Measurements from ENCODE around the gene SYAP1. TPM values are rescaled to one million over a fixed set of nuclear protein-coding genes. Genes with fewer than 3 reads are reported as not detected.
A peak's percentile ranks its signal among the peaks of the same experiment; 100 is the strongest.
"Not testable (repeated sequence)": the region's sequence is repeated elsewhere in the genome, so short reads cannot be mapped to it uniquely, and the experiment has no call there.

SYAP1 gene
- total RNA-seq, 1 donor from 2014 or later, result 30.4 TPM

- no peak for DNase-seq (ENCODE audit: low read depth in 2 of 2)
Observed at GRCh38 chrX:16725072-16725471, 5.7 kb downstream of the SYAP1 start.

DNA sequence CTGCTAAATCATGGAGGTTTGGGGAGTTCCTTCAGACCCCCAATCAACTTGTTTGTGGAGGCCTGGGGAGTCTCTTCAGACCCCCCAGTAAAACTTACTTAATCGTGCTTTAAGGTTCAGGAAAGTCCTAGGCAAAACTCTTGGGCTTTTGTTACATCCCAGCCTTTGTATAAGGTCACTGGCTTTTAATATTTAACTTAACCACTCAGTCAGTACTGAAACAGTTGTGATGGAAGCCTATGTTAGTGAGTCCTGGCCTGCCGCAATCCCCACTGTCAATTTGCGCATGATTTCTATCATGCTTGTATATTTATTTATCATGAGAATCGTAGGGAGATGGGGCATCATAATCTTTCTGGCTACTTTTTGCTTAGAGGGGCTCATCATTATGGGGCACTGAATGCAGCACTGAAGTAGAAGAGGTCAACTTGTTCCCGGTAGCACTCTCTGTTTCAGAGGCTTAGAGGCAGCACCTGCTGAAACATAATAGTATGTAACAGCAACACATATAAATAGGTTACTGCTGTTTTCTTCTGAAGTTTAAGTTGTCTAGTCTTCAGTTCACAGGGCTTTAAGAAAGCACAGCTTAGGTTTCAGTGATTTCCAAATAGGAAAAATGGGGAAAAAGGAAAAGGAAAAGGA lies 7.1 kb downstream of the SYAP1 start:
- DNase-seq (ENCODE audit: low read depth in 2 of 2), result not testable (repeated sequence)

- DNase-seq (ENCODE audit: low read depth in 2 of 2), result no peak
Observed at GRCh38 chrX:16727637-16728036, 8.2 kb downstream of the SYAP1 start.

- no peak for DNase-seq (ENCODE audit: low read depth in 2 of 2)
Observed at GRCh38 chrX:16730450-16730849, 11.0 kb downstream of the SYAP1 start.

GRCh38 chrX:16733013-16733412 lies 13.6 kb downstream of the SYAP1 start:
- peak in 1 of 2 donors; percentile 22 for DNase-seq (ENCODE audit: low read depth in 2 of 2)

DNA sequence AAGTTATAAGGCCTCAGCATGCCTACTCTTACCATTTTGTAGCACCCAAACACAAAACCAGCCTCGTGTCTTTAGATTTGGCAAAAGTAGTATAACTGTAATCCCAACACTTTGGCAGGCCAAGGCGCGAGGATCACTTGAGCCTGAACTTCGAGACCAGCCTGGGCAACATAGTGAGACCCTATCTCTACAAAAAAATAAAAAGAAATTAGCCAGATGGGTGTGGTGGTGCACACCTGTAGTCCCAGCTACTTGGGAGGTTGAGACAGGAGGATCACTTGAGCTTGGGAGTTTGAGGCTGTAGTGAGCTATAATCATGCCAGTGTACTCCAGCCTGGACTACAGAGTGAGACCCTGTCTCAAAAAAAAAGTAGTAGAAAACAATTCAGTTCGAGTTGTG lies 17.6 kb downstream of the SYAP1 start:
- DNase-seq (ENCODE audit: low read depth in 2 of 2), result no peak

GRCh38 chrX:16739574-16739973 lies 20.2 kb downstream of the SYAP1 start:
- DNase-seq (ENCODE audit: low read depth in 2 of 2), result no peak

DNA sequence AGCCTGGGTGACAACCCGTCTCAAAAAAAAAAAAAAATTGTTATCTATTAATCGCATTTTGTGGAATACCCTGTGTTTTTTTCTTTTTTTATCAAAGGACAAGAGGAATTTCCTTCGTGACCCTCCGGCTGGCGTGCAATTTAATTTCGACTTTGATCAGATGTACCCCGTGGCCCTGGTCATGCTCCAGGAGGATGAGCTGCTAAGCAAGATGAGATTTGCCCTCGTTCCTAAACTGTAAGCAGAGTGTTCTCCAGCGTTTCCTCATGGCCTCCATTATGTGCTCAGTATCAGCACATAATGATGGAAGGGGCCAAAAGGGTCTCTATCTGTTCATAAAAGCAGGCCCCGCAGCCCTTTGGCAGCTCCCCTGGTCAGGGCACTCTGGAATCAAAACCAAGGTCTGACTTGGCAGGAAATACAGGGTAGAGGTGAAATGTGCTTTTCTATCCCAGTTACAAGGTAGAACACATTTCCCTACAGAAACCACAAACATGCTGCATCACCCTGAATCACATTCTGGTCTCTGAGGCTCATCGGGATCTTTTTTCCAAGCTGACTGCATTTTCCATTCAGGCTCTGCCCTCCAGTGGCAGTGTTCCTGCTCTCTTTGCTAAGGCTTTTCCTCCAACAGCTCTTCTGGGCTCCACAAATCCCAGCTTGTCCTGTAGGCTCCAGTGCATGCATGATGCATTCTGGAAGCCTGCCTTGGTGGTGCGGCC lies 24.4 kb downstream of the SYAP1 start:
- DNase-seq (ENCODE audit: low read depth in 2 of 2), result no peak

DNA sequence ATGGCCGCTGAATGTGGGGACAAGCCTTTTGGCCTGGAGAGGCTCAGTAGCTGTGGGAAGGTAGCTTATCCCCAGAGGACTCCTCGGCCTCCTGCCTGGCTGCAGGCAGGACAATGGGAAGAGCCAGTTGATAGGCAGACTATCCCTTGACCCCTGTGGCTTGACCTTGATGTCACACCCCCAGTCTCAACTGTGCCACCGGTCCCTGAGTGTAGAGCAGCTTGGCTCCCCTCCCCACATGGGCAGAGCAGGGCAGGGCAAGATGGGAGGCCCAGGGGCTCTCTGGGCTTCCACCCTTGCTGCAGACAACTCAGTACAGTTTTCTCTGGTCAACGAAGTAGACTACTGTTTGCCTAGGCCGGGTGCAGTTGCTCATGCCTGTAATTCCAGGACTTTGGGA lies 25.7 kb downstream of the SYAP1 start:
- DNase-seq (ENCODE audit: low read depth in 2 of 2), result no peak

GRCh38 chrX:16745659-16746058 lies 26.2 kb downstream of the SYAP1 start:
- no peak for DNase-seq (ENCODE audit: low read depth in 2 of 2)

DNA sequence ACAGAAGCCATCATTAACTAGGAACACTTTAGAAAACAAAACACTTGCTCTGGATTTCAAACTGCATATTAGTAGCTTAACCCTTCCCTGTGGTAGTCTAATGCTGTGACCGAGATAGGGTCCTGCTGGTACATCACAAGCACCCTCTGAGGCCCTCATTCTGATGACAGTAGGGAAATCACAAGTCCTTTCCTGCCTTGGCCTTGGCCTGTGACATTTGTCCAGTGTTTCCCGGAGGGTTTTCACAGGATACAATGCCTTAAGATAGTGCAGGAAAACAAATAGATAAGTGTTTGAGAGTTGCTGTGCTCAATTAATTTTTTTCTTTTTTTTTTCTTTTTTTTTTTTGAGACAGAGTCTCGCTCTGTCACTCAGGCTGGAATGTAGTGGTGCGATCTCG lies 29.0 kb downstream of the SYAP1 start:
- no peak for DNase-seq (ENCODE audit: low read depth in 2 of 2)

GRCh38 chrX:16750136-16750535 lies 30.7 kb downstream of the SYAP1 start:
- no peak for DNase-seq (ENCODE audit: low read depth in 2 of 2)

- no peak for DNase-seq (ENCODE audit: low read depth in 2 of 2)
Observed at GRCh38 chrX:16754019-16754418, 34.6 kb downstream of the SYAP1 start.

DNA sequence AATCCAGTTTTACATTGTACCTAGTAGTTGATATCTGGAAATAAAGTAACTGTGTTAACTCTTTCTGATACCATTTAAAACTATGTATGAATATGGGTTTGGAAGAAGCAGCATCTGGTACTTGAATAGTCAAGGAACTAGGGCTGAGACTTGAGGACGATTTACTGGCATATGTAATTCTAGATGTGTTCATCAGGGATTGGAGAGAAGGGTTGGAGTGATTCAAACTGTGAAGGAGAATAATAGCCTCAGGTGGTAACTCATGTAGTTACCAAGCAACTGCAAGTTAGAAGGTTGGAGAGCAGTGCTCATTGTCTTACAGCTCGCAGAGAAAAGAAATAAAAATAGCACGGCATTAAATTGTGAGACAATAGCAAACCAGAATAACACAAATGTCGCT lies 37.3 kb downstream of the SYAP1 start:
- no peak for DNase-seq (ENCODE audit: low read depth in 2 of 2)

GRCh38 chrX:16761500-16761899 lies 42.1 kb downstream of the SYAP1 start:
- not testable (repeated sequence) for DNase-seq (ENCODE audit: low read depth in 2 of 2)

DNA sequence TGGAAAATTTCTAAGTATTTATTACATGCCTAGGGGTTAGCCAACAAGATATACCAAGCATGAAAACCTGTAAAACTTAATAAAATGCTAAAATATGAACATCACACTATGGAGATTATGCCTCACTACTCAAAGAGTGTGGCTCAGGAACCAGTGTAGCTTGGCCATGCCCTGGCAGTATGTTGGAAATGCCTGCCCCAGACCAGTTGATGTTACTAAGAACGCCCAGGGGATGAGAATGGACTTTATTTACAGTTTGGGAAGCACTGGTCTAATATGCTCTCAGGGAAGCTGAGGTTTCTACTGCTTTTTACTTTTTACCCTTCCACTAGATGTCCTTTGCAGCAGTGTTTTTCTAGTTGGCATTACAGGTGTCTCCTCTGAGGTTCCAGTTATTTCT lies 43.2 kb downstream of the SYAP1 start:
- DNase-seq (ENCODE audit: low read depth in 2 of 2), result no peak

- DNase-seq (ENCODE audit: low read depth in 2 of 2), result no peak
Observed at GRCh38 chrX:16765594-16765993, 46.2 kb downstream of the SYAP1 start.

GRCh38 chrX:16770970-16771482 lies 51.6 kb downstream of the SYAP1 start:
- no peak for DNase-seq (ENCODE audit: low read depth in 2 of 2)

- peak in 1 of 2 donors; percentile 11 for DNase-seq (ENCODE audit: low read depth in 2 of 2)
Observed at GRCh38 chrX:16771483-16772398, 52.3 kb downstream of the SYAP1 start.

- no peak for DNase-seq (ENCODE audit: low read depth in 2 of 2)
Observed at GRCh38 chrX:16772460-16772859, 53.0 kb downstream of the SYAP1 start.

DNA sequence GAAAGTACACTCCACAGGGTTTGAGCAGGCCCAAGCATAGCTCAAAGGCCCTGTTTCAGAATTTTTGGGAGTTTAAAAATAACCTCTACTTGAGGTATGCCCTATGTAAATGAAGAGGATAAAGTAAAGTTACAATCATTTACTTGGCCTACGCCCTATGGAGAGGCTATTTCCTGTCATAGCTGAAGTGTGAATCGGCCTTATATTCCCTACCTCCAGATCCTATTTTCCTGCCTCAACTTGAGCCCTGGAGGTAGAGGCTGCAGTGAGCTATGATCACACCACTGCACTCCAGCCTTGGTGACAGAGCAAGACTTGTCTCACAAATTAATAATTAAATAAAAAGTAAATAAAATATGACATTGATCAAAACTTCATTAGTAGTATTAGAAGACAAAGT lies 55.3 kb downstream of the SYAP1 start:
- DNase-seq (ENCODE audit: low read depth in 2 of 2), result no peak

- no peak for DNase-seq (ENCODE audit: low read depth in 2 of 2)
Observed at GRCh38 chrX:16778545-16778944, 59.1 kb downstream of the SYAP1 start.
